HG02623 (cell line): ENCODE measurements around the gene MAP4K3.

Experiments used
- ATAC-seq: cut with Tn5 transposase; IDR thresholded peaks from one replicate; pipeline ENCODE4 v1.9.1; 2021; ENCODE audit warnings: moderate library complexity; ENCODE audit not compliant: unreplicated experiment

The MAP4K3 gene

DNA sequence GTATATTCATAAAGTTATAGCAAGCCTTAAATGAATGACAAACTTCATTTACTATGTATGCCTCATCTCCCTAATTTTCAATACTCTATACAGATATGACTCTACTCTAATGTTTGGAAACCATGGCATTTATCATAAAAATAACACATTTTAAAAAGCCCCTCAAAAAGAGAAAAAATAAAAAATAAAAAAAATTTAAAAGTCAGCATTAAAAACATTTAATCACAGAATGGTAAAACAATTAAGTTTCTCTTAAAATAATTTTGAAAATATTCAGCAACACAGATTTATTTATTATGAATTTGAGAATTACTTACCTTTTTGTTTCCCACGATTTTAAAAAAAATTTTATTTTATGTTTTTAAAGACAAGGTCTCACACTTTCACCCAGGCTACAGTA lies 128.3 kb downstream of the MAP4K3 start:
- no peak for ATAC-seq

DNA sequence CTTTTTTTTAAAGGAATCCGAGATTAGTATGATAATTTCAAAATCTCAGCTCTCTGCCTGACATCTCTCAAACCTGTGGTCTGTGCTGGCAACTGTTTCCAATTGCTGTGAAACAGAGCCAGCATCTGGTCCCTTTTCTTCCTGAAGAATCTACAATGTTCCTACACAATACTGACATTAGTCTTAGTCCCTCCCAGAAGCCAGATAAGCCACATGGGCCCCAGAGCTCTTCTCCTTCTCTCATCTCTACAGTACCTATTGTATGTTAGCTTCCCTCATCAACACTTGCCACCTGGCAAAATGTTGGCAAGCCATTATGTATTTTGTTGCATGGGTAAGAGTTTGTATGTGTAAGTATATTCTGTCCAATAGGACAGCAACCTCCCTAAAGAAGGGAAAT lies 130.5 kb downstream of the MAP4K3 start:
- no peak for ATAC-seq

- no peak for ATAC-seq
Measured at GRCh38 chr2:39304729-39305128, 132.4 kb downstream of the MAP4K3 start.

GRCh38 chr2:39304200-39304599 lies 132.9 kb downstream of the MAP4K3 start:
- no peak for ATAC-seq

- no peak for ATAC-seq
Measured at GRCh38 chr2:39301352-39301751, 135.7 kb downstream of the MAP4K3 start.

GRCh38 chr2:39300044-39300978 lies 136.8 kb downstream of the MAP4K3 start:
- no peak for ATAC-seq

GRCh38 chr2:39290433-39290832 lies 146.7 kb downstream of the MAP4K3 start:
- no peak for ATAC-seq

DNA sequence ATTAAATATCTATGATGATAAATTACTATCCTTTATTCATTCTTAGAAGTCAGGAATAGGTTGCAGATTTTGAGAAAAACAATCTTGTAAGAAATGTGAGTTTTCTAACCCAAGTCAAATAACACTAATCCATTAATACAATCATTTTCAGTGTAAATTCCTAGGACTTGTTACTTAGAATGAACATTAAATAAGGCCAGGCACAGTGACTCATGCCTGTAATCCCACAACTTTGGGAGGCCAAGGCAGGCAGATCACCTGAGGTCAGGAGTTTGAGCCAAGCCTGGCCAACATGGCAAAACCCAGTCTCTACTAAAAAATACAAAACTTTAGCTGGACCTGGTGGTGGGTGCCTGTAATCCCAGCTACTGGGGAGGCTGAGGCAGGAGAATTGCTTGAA lies 147.5 kb downstream of the MAP4K3 start:
- no peak for ATAC-seq

- ATAC-seq, result no peak
Measured at GRCh38 chr2:39283561-39283960, 153.5 kb downstream of the MAP4K3 start.

DNA sequence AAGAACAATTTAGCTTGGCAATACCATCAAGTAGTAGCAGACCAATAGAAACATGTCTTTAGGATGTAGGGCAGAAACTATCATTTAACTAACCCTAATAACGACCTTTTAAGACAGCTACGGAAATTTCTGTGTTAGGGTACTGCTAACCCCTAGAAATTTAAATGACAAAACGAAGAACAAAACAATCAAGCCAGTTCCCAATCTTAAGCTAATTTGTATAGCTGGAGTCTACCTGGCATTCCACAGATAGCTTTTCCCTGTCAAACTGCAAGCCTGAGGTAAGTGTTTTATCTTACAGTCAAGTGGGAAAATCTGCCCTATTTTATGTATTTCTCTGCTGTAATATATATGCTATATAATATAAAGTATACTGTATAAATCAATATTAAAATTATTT lies 155.7 kb downstream of the MAP4K3 start:
- ATAC-seq, result no peak

DNA sequence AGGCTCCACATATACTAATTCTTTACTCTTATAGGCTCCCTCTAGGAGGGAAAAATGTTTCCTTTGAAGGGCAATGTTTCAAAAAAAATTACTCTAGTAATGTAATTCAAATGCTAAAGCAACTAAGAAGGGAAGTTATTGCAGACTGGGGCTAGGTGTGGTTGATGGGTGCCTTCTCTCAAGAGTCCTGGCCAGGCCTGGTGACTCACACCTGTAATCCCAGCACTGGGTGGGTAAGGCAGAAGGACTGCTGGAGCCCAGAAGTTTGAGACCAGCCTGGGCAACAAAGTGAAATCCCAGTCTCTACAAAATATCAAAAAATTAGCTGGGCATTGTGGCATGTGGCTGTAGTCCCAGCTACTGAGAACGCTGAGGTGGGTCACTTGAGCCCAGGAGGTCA lies 162.1 kb downstream of the MAP4K3 start:
- no peak for ATAC-seq

DNA sequence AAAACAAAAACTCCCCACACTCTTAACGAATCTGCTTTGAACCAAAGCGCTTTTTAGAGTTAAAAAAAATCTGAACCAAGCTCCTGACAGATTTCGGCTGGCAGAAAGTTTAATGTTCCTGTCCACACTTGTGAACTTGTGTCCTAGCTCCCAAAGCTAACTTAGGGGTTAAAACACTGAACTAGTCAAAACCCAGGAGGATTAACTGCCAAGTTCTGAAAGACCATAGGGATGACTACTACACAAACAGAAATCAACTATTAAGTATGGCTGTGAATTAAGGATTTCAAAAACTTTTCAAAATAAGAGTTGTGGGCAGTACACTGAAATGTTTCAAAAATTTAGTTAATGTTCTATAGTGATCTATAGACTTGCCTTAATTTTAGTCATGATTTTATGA lies 167.1 kb downstream of the MAP4K3 start:
- ATAC-seq, result no peak

DNA sequence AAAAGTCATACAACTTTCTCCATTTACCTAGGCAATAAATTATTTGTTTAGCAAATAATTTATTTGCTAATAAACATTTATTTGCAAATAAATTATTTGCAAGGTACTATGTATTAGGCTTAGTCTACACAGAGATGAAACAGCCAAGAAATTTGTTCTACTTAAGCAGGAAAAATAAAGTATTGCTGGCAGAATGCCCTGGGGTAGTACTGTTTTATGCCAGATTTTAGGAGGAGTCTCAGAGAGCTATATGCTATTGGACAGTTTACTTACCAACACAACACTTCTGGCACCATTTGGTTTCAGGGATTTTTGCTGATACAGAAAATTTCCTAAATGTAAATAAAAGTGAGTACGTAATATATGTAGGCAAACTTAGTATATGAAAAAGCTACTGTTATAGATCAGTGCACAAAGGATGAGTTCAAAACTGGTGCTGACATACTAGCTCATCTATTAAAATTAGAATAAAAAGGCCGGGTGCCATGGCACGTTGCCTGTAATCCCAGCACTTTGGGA lies 170.1 kb downstream of the MAP4K3 start:
- no peak for ATAC-seq

DNA sequence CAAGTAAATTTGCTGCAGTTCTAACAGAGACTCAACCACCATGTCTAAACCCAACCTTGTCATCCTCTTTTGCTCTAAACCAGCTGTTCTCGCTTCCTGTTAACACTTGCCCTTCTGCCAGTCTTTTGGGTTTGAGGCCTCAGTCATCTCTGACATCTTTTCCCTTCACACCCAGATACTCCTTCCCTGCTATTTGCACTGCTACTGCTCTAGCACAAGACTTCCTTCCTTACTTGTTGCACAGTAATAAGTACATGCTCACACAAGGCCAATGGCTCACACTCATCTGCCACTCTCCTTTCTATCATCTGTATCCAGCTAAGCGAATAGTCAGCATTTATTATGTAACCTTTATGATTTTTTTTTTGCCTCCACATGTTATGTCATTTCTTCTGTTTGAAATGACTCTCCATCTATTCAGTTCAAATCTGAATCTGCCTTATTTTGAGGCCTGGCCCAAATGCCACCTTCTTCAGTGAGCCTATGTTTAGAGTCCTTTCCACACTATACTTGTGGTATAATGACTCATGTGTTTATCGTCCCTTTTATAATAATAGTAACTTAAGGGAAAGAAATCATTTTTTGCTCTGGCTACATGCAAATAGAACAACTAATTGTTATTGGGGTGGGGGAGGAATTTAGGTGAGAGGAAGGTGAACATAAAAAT lies 170.8 kb downstream of the MAP4K3 start:
- ATAC-seq, result peak; percentile 68

DNA sequence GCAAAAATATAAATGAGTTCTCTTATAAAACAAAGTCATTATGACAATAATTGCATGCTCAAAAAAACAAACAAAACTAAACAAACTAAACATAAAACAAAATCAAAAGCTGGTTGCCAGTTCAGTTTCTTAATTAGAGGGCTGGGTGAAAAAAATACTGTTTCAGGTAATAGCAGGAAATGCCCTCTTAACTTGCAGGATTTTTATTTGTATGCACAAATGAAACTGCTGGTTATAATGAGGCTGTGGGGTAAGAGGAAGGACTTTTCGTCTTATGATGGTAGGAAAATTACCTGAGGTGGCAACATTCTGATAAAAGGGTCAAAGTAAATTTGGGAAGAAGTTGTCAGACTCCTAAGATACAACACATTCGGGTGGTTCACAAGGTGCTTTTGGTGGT lies 171.8 kb downstream of the MAP4K3 start:
- no peak for ATAC-seq

GRCh38 chr2:39264733-39265132 lies 172.4 kb downstream of the MAP4K3 start:
- ATAC-seq, result peak; percentile 79

GRCh38 chr2:39260087-39260486 lies 177.0 kb downstream of the MAP4K3 start:
- ATAC-seq, result no peak

DNA sequence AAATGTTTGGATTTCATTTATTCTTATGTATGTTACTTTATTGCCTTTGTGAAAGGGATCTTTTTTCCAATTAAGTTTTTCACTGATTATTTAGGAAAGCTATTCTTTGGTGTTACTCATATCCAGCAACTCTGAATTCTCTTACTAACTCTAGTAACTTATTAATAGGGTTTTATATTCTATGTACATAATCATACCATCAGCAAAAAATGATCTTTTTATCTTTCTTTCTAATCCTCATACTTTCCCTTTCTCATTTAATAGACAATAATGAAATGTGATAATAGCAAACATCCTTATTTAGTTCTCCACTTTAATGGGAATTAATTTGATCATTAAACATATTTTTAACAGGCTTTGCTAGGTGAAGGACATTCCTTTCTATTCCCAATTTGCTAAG lies 181.0 kb downstream of the MAP4K3 start:
- ATAC-seq, result no peak

- ATAC-seq, result no peak
Measured at GRCh38 chr2:39252888-39253518, 184.1 kb downstream of the MAP4K3 start.

GRCh38 chr2:39247512-39248043 lies 189.5 kb downstream of the MAP4K3 start:
- no peak for ATAC-seq

DNA sequence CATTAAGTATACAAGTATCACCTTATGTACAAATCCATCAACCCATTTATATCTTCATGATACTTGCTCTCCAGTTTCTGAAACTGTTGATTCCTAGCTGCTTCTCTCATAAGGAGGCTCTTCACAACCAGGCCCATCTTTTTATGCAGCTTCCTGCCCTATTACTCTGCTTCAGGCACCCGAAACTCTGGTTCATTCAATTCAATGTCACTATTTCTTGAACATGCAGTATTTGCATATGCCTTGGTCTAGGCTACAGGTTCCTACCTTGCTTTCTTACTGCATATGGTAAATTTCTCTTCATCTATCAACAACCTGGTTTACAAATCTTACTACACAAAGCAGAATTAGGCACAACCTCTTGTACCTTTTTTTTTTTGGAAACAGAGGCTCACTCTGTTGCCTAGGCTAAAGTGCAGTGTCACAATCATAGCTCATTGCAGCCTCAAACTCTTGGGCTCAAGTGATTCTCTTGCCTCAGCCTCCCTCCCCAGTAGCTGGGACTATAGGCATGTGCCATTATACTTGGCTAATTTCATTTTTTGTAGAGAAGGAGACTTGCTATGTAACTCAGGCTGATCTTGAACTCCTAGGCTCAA lies 190.6 kb downstream of the MAP4K3 start:
- ATAC-seq, result peak; percentile 55
